G401 (cell line): ENCODE measurements around the gene PGA4. TPM values are rescaled to one million over a fixed set of nuclear protein-coding genes. Genes with fewer than 3 reads are reported as not detected.
A peak's percentile ranks its signal among the peaks of the same experiment; 100 is the strongest.

Experiments
- DNase-seq: peaks from one replicate; pipeline ENCODE4 v3.0.0-alpha.2; 2015; ENCODE audit warnings: low spot score
- in situ Hi-C: cut with HindIII; loops from 2 replicates; pipeline ENCODE4 v1.10.0; 2016; ENCODE audit warnings: low sequenced_read_pairs, mixed read lengths
- total RNA-seq: library from RNA; depleted of rRNA; stranded (reverse); fragments of >200 nt; shearing (Covaris generic); gene quantifications from 2 replicates; pipeline ENCODE4 v1.2.3, GENCODE V29; 2014; rRNA removed

PGA4 gene
- total RNA-seq, 1 experiment from 2014 or later, result not detected

- DNase-seq, result no peak
- in situ Hi-C loops, result no loop called here
Observed at GRCh38 chr11:61272731-61273130, 50.6 kb downstream of the PGA4 start.

DNA sequence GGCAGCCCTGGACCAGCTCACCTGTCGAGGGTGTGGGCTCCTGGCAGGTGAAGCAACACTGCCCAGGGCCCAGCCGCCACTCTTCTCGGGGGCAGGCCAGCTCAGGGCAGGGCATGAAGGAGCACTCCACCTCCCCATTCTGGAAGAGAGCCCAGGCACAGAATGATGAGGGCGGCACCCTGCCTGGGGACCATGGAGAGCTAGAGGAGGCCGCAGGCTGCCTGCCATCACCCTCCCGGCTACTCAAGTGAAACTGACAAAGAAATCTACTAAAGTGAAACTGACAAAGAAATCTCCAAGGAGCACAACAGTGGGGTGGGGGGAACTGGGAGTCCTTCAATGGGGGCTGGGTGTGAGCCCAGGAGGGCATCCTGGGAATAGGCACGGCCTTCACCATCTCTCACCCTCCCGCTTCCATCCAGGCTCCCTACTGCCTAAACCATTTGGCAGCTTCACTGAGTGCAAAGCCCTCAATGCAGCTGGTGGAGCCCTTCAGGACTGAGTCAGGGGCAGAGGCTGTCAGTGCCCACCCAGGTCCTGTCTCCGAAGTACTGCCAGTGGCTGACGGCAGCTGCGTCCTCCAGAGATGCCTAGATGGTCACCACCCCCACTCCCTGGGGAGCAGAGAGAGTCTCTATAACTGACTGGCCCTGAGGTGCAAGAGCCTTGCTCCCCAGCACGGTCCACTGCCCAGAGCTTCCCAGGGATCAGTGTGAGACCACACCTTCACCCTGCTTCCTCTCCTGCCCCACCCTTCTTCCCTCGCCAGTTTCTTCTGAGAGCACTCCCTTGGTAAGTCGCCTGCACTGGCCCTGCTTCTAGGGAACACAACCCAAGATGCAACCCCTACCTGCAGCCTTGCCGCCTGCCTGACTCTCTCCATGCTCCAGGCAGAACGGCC is 51.3 kb downstream of the PGA4 start:
- in situ Hi-C loops, result no loop called here
- DNase-seq, result no peak

GRCh38 chr11:61274084-61274483 is 51.9 kb downstream of the PGA4 start:
- DNase-seq, result no peak
- in situ Hi-C loops, result no loop called here

DNA sequence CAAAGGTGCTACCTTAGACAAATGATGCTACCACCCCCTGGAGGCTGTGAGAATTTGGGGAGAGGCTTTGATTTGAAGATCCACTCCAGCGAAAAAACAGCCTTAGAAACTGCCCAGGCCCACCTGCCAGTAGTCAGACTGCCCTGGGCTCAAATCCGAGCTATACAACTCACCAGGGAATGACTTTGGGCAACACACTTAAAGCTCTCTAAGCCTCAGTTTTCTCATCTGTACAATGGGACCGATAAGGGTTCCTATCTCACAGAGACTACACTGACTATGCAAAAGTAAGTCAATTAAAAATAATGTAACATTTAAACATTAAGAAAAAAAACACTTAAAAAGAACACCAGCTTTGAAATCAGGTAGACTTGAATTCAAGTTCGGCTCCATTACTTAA is 53.0 kb downstream of the PGA4 start:
- no peak for DNase-seq
- in situ Hi-C loops, result no loop called here

DNA sequence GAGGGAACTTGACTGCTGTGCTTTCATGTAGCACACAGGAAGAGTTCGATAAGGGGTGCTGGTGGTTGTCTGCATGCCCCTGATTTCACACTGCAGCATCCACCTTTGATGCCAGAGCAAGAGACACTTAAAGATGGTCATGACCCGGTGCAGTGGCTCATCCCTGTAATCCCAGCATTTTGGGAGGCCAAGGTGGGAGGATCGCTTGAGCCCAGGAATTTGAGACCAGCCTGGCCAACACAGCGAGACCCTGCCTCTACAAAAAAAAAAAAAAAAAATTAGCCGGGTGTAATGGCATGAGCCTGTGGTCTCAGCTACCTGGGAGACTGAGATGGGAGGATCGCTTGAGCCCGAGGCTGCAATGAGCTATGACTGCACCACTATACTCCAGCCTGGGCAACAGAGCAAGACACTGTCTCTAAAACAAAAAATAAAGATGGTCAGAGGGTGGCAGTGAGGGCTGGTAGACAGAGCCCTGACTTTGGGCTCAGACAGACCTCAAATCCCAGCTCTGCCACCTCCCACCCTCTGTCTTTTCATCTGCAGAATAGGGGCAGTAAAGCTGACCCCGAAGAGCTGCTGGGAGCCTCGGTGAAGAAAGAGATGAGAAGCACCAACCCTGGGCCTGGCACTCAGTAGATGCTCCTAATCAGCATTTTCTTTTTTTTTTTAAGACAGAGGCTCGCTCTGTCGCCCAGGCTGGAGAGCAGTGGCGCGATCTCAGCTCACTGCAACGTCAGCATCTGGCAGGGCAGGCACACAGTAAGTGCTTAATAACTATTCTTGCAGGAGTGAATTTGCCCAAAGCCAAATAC is 55.2 kb downstream of the PGA4 start:
- in situ Hi-C loops, result no loop called here
- no peak for DNase-seq

DNA sequence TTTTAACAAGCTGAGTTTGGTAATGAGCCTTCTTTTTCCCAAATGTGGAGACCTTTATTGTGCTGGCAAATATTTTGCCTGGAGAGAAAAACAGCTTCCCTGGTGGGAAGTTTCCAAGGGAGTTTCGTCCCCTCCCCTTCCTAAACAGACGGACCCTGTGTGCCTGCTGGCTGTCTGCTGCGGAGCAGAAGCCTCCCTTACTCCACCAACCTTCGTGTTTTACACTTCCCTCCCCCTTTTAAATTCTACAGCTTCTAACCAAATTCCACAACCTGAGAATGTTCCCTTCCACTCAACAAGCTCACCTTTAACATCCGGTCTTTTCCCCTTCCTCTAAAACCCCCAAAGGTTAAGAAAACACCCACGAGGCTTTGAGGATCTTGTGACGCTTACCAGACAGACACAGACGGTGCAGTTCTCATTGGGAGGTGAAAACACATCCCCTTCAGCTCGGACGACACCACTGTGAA is 55.9 kb downstream of the PGA4 start:
- in situ Hi-C loops, result no loop called here
- no peak for DNase-seq

- in situ Hi-C loops, result no loop called here
- no peak for DNase-seq
Observed at GRCh38 chr11:61279934-61280659, 58.0 kb downstream of the PGA4 start.

DNA sequence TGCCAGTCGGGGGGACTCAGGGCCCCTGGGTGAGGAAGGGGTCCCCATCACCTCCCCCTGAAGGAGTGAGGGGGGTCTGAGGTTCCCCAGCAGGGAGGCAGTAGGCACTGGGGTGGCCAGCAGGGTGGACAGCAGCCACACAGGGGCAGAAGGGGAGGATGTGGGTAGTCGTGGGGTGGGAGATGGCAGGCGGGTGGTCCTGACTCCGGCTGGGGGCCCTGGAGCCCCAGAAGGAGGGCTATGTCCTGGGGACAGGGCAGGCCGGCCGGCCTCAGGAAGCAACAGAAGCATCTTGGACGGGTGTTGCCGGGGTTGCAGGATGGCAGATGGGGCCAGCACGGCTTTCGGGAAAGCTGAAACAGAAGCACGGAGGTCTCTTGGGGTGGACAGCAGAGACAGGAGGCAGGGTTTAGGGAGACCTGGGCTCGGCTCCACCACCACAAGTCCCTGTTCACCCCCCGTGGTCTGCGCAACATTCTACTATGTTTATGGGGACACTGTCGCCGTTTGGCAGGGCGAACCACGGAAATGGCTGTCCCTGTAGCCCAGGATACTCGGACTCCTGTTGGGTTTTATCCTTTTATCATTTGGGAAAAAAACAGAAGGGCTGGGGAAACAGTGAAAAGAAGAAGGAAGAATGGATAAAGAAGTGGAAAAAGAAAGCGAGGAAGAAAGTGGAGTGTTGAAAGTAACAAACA is 58.9 kb downstream of the PGA4 start:
- in situ Hi-C loops, result no loop called here
- DNase-seq, result peak; percentile 6

Other genes starting within 250 kb of the PGA4 start
- 0.06 TPM in 1 of 2 replicates, not detected in the other for gene CD5, start 119.9 kb upstream of the PGA4 start, total RNA-seq
- gene VPS37C, start 60.9 kb upstream of the PGA4 start, total RNA-seq, result 15.5 and 16.6 TPM in 2 replicates
- gene PGA3, start 18.8 kb upstream of the PGA4 start, total RNA-seq, result not detected in 2 replicates
- gene PGA5, start 18.8 kb downstream of the PGA4 start, total RNA-seq, result not detected in 2 replicates
- gene VWCE, start 73.0 kb downstream of the PGA4 start, total RNA-seq, result 7.3 and 9.5 TPM in 2 replicates
- 319 and 332 TPM in 2 replicates for gene DDB1, start 110.8 kb downstream of the PGA4 start, total RNA-seq
- 22.8 and 36.1 TPM in 2 replicates for gene TKFC, start 110.9 kb downstream of the PGA4 start, total RNA-seq
- gene CYB561A3, start 139.5 kb downstream of the PGA4 start, total RNA-seq, result 19.0 and 20.4 TPM in 2 replicates
- gene TMEM138, start 140.0 kb downstream of the PGA4 start, total RNA-seq, result 16.7 and 18.1 TPM in 2 replicates
- not detected in 2 replicates for gene TMEM216, start 170.2 kb downstream of the PGA4 start, total RNA-seq
- gene CPSF7, start 207.6 kb downstream of the PGA4 start, total RNA-seq, result 29.5 and 39.1 TPM in 2 replicates
- gene SDHAF2, start 207.8 kb downstream of the PGA4 start, total RNA-seq, result 19.5 and 22.3 TPM in 2 replicates